Vagina (tissue), 2 donors: Measurements from ENCODE around the gene CXCR2.

Source experiments
- CTCF ChIP-seq, 3 experiments: fragments of 450-650 bp in 2 of 3; fragments of 200-600 bp in 1 of 3; sonication (generic) in 1 of 3; IDR thresholded peaks; one replicate each; pipeline ENCODE4 v1.5.1; 2017 to 2019; ENCODE audit warnings: antibody characterized with exemption in 3 of 3, mild to moderate bottlenecking in 2 of 3, moderate library complexity in 2 of 3
- POLR2A ChIP-seq, 2 donors: fragments of 450-650 bp; IDR thresholded peaks; one replicate each; pipeline ENCODE4 v1.6.1; 2017; ENCODE audit warnings: antibody characterized with exemption in 2 of 2, mild to moderate bottlenecking in 2 of 2, moderate library complexity in 2 of 2

GRCh38 chr2:218146056-218146455 lies 20.2 kb downstream of the CXCR2 start:
- TF ChIP-seq CTCF (IDR thresholded peaks at IDR 0.05) (no peak), POLR2A (IDR thresholded peaks at IDR 0.05) (no peak)
